Epithelial cell of proximal tubule (primary cell): ENCODE data around the gene STRADB. TPM values are rescaled to one million over a fixed set of nuclear protein-coding genes. Genes with fewer than 3 reads are reported as not detected.
"Not testable (repeated sequence)": the region's sequence is repeated elsewhere in the genome, so short reads cannot be mapped to it uniquely, and the experiment has no call there.

ENCODE experiments used
- DNase-seq: peaks from one replicate; pipeline ENCODE4 v3.0.0-alpha.2; 2011; ENCODE audit warnings: low read depth
- H3K4me3 ChIP-seq: 2 replicates; pipeline ENCODE4 v1.5.1; 2011; ENCODE audit warnings: low read depth, mild to moderate bottlenecking, low read length
- CTCF ChIP-seq: conservative IDR thresholded peaks from 2 replicates; pipeline ENCODE4 v1.5.1; 2012; ENCODE audit warnings: low read depth, mild to moderate bottlenecking, low read length
- total RNA-seq: library from RNA; depleted of rRNA; stranded (reverse); fragments of >200 nt; gene quantifications from 2 replicates; pipeline ENCODE4 v1.2.3, GENCODE V29; 2015

The STRADB gene
- total RNA-seq, 1 donor from 2014 or later: 27.8 TPM

- DNase-seq: no peak
- no peak for TF ChIP-seq CTCF
- no peak overlapping the region for H3K4me3 ChIP-seq
Measured at GRCh38 chr2:201467666-201468065, 16.1 kb downstream of the STRADB start.

- no peak overlapping the region for H3K4me3 ChIP-seq
- no peak for TF ChIP-seq CTCF
- DNase-seq: no peak
Measured at GRCh38 chr2:201470821-201471731, 19.5 kb downstream of the STRADB start.

GRCh38 chr2:201471732-201472393 lies 20.3 kb downstream of the STRADB start:
- DNase-seq: no peak
- H3K4me3 ChIP-seq: no peak overlapping the region
- TF ChIP-seq CTCF: no peak

- TF ChIP-seq CTCF: no peak
- no peak for DNase-seq
Measured at GRCh38 chr2:201472411-201472810, 20.9 kb downstream of the STRADB start.

GRCh38 chr2:201482543-201482942 lies 31.0 kb downstream of the STRADB start:
- DNase-seq: no peak
- H3K4me3 ChIP-seq: no peak overlapping the region
- TF ChIP-seq CTCF: no peak

More at GRCh38 chr2:201472411-201472810, 20.9 kb downstream of the STRADB start:
- H3K4me3 ChIP-seq: no peak overlapping the region

- no peak for TF ChIP-seq CTCF
- no peak overlapping the region for H3K4me3 ChIP-seq
- DNase-seq: no peak
Measured at GRCh38 chr2:201483342-201483741, 31.8 kb downstream of the STRADB start.

- not testable (repeated sequence) for DNase-seq, H3K4me3 ChIP-seq
Measured at GRCh38 chr2:201483758-201484157, 32.2 kb downstream of the STRADB start.
